H7 (cell line): ENCODE results near the gene ANKRD12. TPM values are rescaled to one million over a fixed set of nuclear protein-coding genes. Genes with fewer than 3 reads are reported as not detected.

Source experiments
- DNase-seq: peaks from one replicate; pipeline ENCODE4 v3.0.0; 2012
- H3K27me3 ChIP-seq: 2 replicates; pipeline ENCODE4 v1.6.0; 2011; ENCODE audit warnings: mild to moderate bottlenecking, low read length; ENCODE audit not compliant: control insufficient read depth, insufficient read depth
- H3K36me3 ChIP-seq: replicated peaks from 2 replicates; pipeline ENCODE4 v1.5.1; 2011; ENCODE audit warnings: low read length; ENCODE audit not compliant: control insufficient read depth, insufficient read depth
- H3K4me3 ChIP-seq: 2 replicates; pipeline ENCODE4 v1.5.1; 2011; ENCODE audit warnings: low read depth, mild to moderate bottlenecking, control low read depth, low read length, moderate library complexity; ENCODE audit not compliant: insufficient read depth
- total RNA-seq: library from RNA; depleted of rRNA; stranded (reverse); fragments of >200 nt; shearing (Covaris generic); gene quantifications from 2 replicates; pipeline ENCODE4 v1.2.3, GENCODE V29; 2014

ANKRD12 gene
- total RNA-seq, 1 experiment from 2014 or later: 3.2 TPM

GRCh38 chr18:9206421-9206820 lies 69.8 kb downstream of the ANKRD12 start:
- H3K4me3 ChIP-seq: no peak overlapping the region
- no peak for DNase-seq
- H3K36me3 ChIP-seq: no peaks in the 10 kb centered on the region
- H3K27me3 ChIP-seq: no peaks in the 10 kb centered on the region

- Histone ChIP-seq H3K27me3 (no peaks in the 10 kb centered on the region), H3K4me3 (no peak overlapping the region), H3K36me3 (no peaks in the 10 kb centered on the region)
- no peak for DNase-seq
Observed at GRCh38 chr18:9209279-9209678, 72.7 kb downstream of the ANKRD12 start.

GRCh38 chr18:9210966-9211365 lies 74.4 kb downstream of the ANKRD12 start:
- no peak for DNase-seq
- Histone ChIP-seq H3K27me3 (no peaks in the 10 kb centered on the region), H3K36me3 (no peaks in the 10 kb centered on the region)

GRCh38 chr18:9211955-9212354 lies 75.4 kb downstream of the ANKRD12 start:
- H3K36me3 ChIP-seq: no peaks in the 10 kb centered on the region
- no peaks in the 10 kb centered on the region for H3K27me3 ChIP-seq
- no peak for DNase-seq
- H3K4me3 ChIP-seq: no peak overlapping the region

More at GRCh38 chr18:9210966-9211365, 74.4 kb downstream of the ANKRD12 start:
- no peak overlapping the region for H3K4me3 ChIP-seq

GRCh38 chr18:9215221-9215933 lies 78.8 kb downstream of the ANKRD12 start:
- DNase-seq: no peak
- H3K4me3 ChIP-seq: no peak overlapping the region
- H3K36me3 ChIP-seq: no peaks in the 10 kb centered on the region

DNA sequence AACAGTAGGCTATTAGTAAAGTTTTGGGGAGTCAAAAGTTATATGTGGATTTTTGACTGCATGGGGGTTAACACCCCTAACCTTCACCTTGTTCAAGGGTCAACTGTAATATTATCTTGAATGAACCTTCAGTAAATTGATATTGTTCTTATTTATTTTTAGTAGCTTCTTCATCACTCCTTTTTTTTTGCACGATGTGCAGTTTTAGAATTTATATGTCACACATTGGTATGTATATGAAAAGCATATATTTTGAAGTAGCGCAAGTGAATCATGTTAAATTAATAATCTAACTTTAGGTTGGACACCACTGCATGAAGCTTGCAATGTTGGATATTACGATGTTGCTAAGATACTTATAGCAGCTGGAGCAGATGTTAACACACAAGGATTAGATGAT lies 79.9 kb downstream of the ANKRD12 start:
- no peaks in the 10 kb centered on the region for H3K27me3 ChIP-seq
- no peak for DNase-seq
- H3K4me3 ChIP-seq: no peak overlapping the region
- H3K36me3 ChIP-seq: no peaks in the 10 kb centered on the region

More at GRCh38 chr18:9215221-9215933, 78.8 kb downstream of the ANKRD12 start:
- H3K27me3 ChIP-seq: no peaks in the 10 kb centered on the region

DNA sequence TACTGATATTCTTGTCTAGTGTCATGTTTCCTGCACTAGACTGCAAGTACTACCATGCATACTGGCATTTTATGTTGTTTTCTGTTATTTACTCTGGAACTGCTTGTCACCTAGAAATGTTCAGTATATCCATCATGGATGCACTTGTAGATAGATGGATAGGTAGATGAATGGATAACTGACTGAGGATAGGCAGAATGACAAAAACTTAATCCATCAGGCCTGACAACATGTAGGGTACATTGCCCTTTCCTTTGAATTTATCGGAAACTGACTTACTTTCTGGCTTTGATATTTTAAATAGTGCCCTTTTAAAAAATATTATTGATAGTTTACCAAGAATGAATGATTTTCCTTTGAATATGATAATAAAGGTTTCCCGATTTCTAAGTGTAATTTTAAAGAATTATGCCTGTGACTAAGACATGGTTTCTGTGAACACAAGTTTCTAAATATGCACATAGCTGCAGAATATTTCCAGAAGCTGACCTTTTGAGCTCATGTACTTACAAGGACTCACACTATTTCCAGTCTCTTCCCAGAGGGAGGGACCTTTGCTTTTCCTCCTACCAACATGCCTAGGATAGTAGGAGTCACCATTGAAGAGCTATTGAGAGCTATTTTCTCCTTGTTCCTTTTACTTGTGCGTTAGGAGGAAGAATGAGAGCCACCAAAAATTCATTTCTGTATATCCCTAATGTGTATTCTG lies 81.3 kb downstream of the ANKRD12 start:
- no peak overlapping the region for H3K4me3 ChIP-seq
- no peaks in the 10 kb centered on the region for H3K36me3 ChIP-seq
- no peak for DNase-seq
- H3K27me3 ChIP-seq: no peaks in the 10 kb centered on the region

GRCh38 chr18:9221040-9221439 lies 84.5 kb downstream of the ANKRD12 start:
- Histone ChIP-seq H3K27me3 (no peaks in the 10 kb centered on the region), H3K4me3 (no peak overlapping the region), H3K36me3 (no peaks in the 10 kb centered on the region)

GRCh38 chr18:9221661-9222060 lies 85.1 kb downstream of the ANKRD12 start:
- no peaks in the 10 kb centered on the region for H3K36me3 ChIP-seq
- H3K27me3 ChIP-seq: no peaks in the 10 kb centered on the region
- no peak for DNase-seq
- H3K4me3 ChIP-seq: no peak overlapping the region

More at GRCh38 chr18:9221040-9221439, 84.5 kb downstream of the ANKRD12 start:
- DNase-seq: no peak

DNA sequence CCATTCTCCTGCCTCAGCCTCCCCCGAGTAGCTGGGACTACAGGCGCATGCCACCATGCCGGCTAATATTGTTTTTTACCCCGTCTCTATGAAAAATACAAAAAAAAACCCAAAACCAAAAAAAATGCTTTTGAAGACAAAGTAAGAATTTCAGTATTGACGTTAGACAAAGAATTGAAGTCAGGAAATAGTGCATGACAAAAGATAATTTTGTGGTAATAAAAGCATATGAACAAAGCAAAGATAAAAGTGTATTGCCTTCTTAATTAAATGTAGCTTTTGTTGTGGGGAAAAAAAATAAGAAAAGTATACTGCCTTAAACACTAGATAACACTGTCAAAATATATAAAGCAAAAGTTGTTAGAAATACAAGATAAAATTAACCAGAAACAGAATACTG lies 86.8 kb downstream of the ANKRD12 start:
- H3K4me3 ChIP-seq: no peak overlapping the region
- no peaks in the 10 kb centered on the region for H3K27me3 ChIP-seq
- no peak for DNase-seq
- no peaks in the 10 kb centered on the region for H3K36me3 ChIP-seq

DNA sequence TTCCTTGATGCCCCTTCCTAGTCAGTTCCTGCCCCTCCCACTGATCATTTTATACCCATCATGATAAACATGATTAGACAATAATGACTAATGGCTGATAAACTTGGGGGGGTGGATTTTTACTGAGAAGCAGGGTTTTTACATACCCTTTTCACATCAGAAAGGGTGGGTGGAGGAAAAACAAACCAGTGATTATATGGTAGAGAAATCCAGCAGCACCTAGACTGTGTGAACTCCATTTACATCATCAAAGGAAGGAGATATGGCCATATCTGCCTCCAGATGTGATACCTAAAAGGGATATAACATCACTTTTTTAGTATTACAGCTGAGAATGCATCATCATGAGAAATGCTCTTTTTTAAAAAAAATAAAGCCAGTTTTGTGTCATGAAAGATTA lies 89.9 kb downstream of the ANKRD12 start:
- H3K4me3 ChIP-seq: no peak overlapping the region
- H3K36me3 ChIP-seq: no peaks in the 10 kb centered on the region
- no peak for DNase-seq
- no peaks in the 10 kb centered on the region for H3K27me3 ChIP-seq

DNA sequence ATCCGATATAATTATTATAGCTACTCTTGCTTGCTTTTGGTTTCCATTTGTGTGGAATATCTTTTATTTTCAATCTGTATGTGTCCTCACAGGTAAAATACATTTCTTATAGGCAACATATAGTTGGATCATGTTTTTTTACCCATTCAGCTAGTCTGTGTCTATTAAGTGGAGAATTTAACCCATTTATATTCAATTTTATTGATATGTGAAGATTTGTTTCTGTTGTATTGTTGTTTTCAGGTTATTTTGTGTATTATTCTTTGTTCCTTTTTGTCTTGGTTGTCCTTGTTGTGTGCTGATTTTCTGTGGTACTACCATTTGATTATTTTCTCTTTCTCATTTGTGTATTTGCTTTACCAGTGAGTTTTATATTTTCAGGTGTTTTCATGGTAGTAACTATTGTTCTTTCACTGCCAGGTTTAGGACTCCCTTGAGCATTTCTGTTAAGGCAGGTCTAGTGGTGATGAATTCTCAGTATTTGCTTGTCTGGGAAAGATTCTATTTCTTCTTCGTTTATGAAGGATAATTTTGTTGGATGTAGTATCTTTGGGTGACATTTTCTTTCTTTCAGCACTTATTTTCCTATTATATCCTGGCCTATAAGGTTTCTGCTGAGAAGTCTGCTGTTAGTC lies 95.4 kb downstream of the ANKRD12 start:
- H3K4me3 ChIP-seq: no peak overlapping the region
- no peak for DNase-seq
- no peaks in the 10 kb centered on the region for H3K27me3 ChIP-seq
- H3K36me3 ChIP-seq: no peaks in the 10 kb centered on the region

DNA sequence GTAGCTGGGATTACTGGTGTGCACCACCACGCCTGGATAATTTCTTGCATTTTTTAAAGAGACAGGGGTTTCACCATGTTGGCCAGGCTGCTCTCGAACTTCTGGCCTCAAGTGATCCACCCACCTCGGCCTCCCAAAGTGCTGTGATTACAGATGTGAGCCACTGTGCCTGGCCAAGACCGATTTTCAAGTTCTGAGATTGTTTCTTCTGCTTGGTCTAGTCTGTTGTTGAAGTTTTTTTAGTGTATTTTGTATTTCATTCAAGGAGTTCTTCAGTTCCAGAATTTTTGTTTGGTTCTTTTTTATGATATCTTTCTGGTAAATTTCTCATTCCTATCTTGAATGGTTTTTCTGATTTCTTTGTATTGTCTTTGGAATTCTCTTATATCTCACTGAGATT lies 96.4 kb downstream of the ANKRD12 start:
- H3K4me3 ChIP-seq: no peak overlapping the region
- DNase-seq: no peak
- no peaks in the 10 kb centered on the region for H3K27me3 ChIP-seq
- H3K36me3 ChIP-seq: no peaks in the 10 kb centered on the region

DNA sequence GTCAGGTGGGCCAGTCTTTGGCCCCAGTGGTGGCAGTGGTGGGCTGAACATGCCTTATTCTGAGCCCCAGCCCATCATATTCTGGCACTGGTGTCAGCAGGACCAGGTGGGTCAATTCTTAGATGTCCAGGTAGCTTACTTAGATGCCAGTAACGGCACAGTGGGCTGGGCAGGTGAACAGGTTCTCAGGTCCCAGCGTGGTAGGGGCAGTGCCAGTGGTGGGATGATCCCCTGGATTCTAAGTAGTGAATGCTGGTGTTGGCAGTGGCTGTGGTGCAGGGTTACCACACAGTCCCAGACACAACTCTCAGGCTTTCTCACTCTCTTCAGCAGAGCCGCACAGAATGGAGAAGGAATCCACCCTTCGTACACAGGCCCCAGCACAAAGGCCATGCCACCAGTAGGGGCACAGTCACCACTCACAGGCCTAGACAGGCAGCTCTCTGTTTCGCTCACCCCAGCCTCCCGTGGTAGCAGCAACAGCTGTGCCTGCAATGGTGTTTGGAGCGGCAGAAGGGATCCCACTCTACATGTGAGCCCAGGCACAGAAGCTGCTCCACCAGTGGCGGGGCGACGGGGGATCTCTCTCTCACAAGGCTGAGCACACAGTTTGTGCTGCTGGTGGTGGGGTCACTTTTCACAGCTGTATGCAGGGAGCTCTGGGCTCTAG lies 97.3 kb downstream of the ANKRD12 start:
- Histone ChIP-seq H3K27me3 (no peaks in the 10 kb centered on the region), H3K4me3 (no peak overlapping the region), H3K36me3 (no peaks in the 10 kb centered on the region)
- DNase-seq: peak; percentile 18
